ENCODE results near the gene ZNF385A.

GRCh38 chr12:54424224-54424623, 39.7 kb upstream of the ZNF385A start:
- no peak for TF ChIP-seq ZNF70 (CRISPR knock-in tag; IDR thresholded peaks at IDR 0.05)
- no peak for TF ChIP-seq TSHZ2 (CRISPR knock-in tag; IDR thresholded peaks at IDR 0.05)
- TF ChIP-seq CREB5 (CRISPR knock-in tag; IDR thresholded peaks at IDR 0.05; ENCODE audit: low read depth), result no peak
- no peak for TF ChIP-seq RARB (CRISPR knock-in tag; IDR thresholded peaks at IDR 0.05)
- no peak for TF ChIP-seq ZC3H10 (CRISPR knock-in tag; IDR thresholded peaks at IDR 0.05)

Data from SK-N-SH treated with all-trans-retinoic acid at 6 μM for 48 hours (cell line).